Lower leg skin (tissue), 3 donors: ENCODE measurements around the gene DYNLT2B.
"Not testable (repeated sequence)": the region's sequence is repeated elsewhere in the genome, so short reads cannot be mapped to it uniquely, and the experiment has no call there.

ENCODE experiments used
- CTCF ChIP-seq, 3 donors: fragments of 450-650 bp; IDR thresholded peaks; one replicate each; pipeline ENCODE4 v1.5.1; 2016; ENCODE audit warnings: antibody characterized with exemption in 3 of 3, mild to moderate bottlenecking in 3 of 3, moderate library complexity in 2 of 3
- POLR2A ChIP-seq, 2 donors: fragments of 450-650 bp; IDR thresholded peaks; one replicate each; pipeline ENCODE4 v1.6.1; 2016 to 2017; ENCODE audit warnings: antibody characterized with exemption in 2 of 2, mild to moderate bottlenecking in 1 of 2, moderate library complexity in 1 of 2

DNA sequence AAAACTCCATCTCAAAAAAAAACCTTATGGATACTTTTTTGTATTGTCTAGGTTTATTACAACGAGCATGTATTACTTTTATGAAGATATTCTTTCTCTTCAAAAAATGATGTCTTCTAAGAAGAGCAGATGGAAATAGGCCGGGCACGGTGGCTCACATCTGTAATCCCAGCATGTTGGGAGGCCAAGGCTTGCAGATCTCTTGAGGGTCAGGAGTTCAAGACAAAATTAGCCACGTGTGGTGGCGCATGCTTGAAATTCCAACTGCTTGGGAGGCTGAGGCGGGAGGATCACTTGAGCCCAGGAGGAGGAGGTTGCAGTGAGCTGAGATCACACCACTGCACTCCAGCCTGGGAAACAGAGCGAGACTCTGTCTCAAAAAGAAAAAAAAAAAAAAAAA lies 4.0 kb downstream of the DYNLT2B start:
- TF ChIP-seq CTCF, POLR2A (IDR thresholded peaks at IDR 0.05): not testable (repeated sequence)
